ENCODE measurements around the gene PKLR. TPM values are rescaled to one million over a fixed set of nuclear protein-coding genes. Genes with fewer than 3 reads are reported as not detected.

Gene PKLR
- total RNA-seq, 1 experiment from 2014 or later, result not detected

DNA sequence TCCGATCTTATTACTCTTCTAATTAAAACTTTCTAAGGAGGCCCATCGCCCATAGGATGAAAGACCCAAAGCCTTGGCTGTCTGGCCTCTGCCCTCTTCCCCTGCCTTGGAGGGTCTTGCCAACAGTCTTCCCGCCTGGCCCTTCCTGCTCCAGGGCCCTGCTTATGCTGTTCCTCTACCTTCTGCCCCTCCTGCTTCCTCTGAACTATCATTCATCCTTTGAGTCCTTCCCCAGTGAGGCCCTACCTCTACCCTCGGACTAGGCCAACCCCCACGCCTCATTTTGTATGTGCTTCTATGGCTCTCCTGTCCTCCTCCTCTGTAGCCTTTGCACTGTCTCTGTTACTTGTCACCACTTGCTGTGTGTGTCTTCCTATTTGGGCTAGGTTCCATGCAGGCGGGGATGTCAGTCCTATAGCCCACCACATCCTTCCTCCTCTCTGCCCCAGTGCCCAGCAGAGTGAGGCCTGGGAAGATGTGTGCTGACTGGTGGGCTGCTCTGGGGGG, 24.8 kb upstream of the PKLR start:
- H3K27me3 ChIP-seq (ENCODE audit: insufficient read depth, low read length), result no peaks in the 10 kb centered on the region
- H3K23me2 ChIP-seq (ENCODE audit: insufficient read length, low read depth, low read length, poor library complexity, severe bottlenecking), result peaks cover 24% of the 10 kb centered on the region
- H2BK120ac ChIP-seq (ENCODE audit: low read depth, low read length, poor library complexity, severe bottlenecking), result no peak overlapping the region
- H3K9ac ChIP-seq (ENCODE audit: extremely low read depth, insufficient read length, low read length), result no peak overlapping the region
- Mint-ChIP-seq H3K36me3 (ENCODE audit: insufficient read depth in 1 of 3, low read depth in 3 of 3) (peaks cover 12 to 46% (median 44%) of the 10 kb centered on the region in 3 experiments; a peak in 6 of 7 replicates), H3K27me3 (ENCODE audit: low read depth) (no peaks in the 10 kb centered on the region; the same call in 1 of the 2 replicates), H3K4me3 (peak overlapping the region; percentile 93 to 96), H3K27ac (no peak overlapping the region; a peak in 1 of 7 replicates), H3K9me3 (no peaks in the 10 kb centered on the region), H3K4me1 (peaks cover 22% of the 10 kb centered on the region in 2 experiments)
- no peak overlapping the region for H2BK15ac ChIP-seq (ENCODE audit: low read depth, low read length)
- no peak overlapping the region for H3K18ac ChIP-seq (ENCODE audit: insufficient read length, low read depth, low read length)
- H2BK12ac ChIP-seq (ENCODE audit: insufficient read length, low read depth, low read length), result no peak overlapping the region
- no peak overlapping the region for H3K4ac ChIP-seq (ENCODE audit: low read depth, low read length)
- H4K20me1 ChIP-seq (ENCODE audit: control insufficient read depth, insufficient read depth, insufficient read length), result no peaks in the 10 kb centered on the region
- no peaks in the 10 kb centered on the region for H3K79me2 ChIP-seq (ENCODE audit: insufficient read depth, low read length)
- H3K4me1 ChIP-seq (ENCODE audit: insufficient read depth, low read length), result peaks cover 2% of the 10 kb centered on the region; the same call in 1 of the 2 replicates
- no CpG with 5 or more reads among the region's 6 CpGs for WGBS (ENCODE audit: extremely low coverage, insufficient read length, low lambda C conversion rate)
- no peak overlapping the region for H3K56ac ChIP-seq (ENCODE audit: insufficient read length, low read depth, low read length)
- peak overlapping the region; percentile 68 for H3K4me2 ChIP-seq (ENCODE audit: insufficient read depth, insufficient read length, low read length)
- no peak overlapping the region for H2AK5ac ChIP-seq (ENCODE audit: insufficient read length, low read length)
- DNase-seq, result no peak
- no peak overlapping the region for H3K14ac ChIP-seq (ENCODE audit: insufficient read depth, low read length)
- no peaks in the 10 kb centered on the region for H3K9me3 ChIP-seq (ENCODE audit: control insufficient read depth, low read depth, low read length)
- no peak overlapping the region for H4K5ac ChIP-seq (ENCODE audit: insufficient read length, low read depth, low read length)
- H2BK5ac ChIP-seq (ENCODE audit: insufficient read length, low read length), result no peak overlapping the region
- no peak overlapping the region for H4K91ac ChIP-seq (ENCODE audit: insufficient read length, low read depth, low read length)
- TF ChIP-seq, protein P1, sequence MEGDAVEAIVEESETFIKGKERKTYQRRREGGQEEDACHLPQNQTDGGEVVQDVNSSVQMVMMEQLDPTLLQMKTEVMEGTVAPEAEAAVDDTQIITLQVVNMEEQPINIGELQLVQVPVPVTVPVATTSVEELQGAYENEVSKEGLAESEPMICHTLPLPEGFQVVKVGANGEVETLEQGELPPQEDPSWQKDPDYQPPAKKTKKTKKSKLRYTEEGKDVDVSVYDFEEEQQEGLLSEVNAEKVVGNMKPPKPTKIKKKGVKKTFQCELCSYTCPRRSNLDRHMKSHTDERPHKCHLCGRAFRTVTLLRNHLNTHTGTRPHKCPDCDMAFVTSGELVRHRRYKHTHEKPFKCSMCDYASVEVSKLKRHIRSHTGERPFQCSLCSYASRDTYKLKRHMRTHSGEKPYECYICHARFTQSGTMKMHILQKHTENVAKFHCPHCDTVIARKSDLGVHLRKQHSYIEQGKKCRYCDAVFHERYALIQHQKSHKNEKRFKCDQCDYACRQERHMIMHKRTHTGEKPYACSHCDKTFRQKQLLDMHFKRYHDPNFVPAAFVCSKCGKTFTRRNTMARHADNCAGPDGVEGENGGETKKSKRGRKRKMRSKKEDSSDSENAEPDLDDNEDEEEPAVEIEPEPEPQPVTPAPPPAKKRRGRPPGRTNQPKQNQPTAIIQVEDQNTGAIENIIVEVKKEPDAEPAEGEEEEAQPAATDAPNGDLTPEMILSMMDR (conservative IDR thresholded peaks at IDR 0.05), result no peak
- no peak overlapping the region for H3K23ac ChIP-seq (ENCODE audit: insufficient read length, low read depth, low read length)
- no peak overlapping the region for H3T11ph ChIP-seq (ENCODE audit: low read length)
- H2BK20ac ChIP-seq (ENCODE audit: low read depth, low read length, poor library complexity, severe bottlenecking), result no peak overlapping the region
- H4K8ac ChIP-seq (replicated peaks; ENCODE audit: insufficient read length, low read depth, low read length), result no peak overlapping the region
- H3K79me1 ChIP-seq (ENCODE audit: insufficient read depth, low read depth, low read length, poor library complexity, severe bottlenecking), result no peaks in the 10 kb centered on the region
- H3K27ac ChIP-seq (ENCODE audit: insufficient read length, low read depth, low read length), result no peak overlapping the region
- no peak overlapping the region for H2AFZ ChIP-seq (ENCODE audit: low read length)
